ENCODE measurements around the gene CACNG3. TPM values are rescaled to one million over a fixed set of nuclear protein-coding genes. Genes with fewer than 3 reads are reported as not detected.
"Not testable (repeated sequence)": the region's sequence is repeated elsewhere in the genome, so short reads cannot be mapped to it uniquely, and the experiment has no call there.

Gene CACNG3
- total RNA-seq, 1 experiment from 2014 or later: not detected

GRCh38 chr16:24302636-24303035, 46.5 kb downstream of the CACNG3 start:
- Histone ChIP-seq H3K27me3 (peaks cover 7% of the 10 kb centered on the region; the same call in 1 of the 2 replicates), H3K36me3 (no peaks in the 10 kb centered on the region), H3K4me3 (no peak overlapping the region), H3K9me3 (peaks cover 9% of the 10 kb centered on the region; the same call in 1 of the 2 replicates)
- no peak for DNase-seq

GRCh38 chr16:24308200-24308599, 52.1 kb downstream of the CACNG3 start:
- Histone ChIP-seq H3K36me3 (no peaks in the 10 kb centered on the region), H3K4me3 (no peak overlapping the region), H3K27me3 (no peaks in the 10 kb centered on the region), H3K9me3 (no peaks in the 10 kb centered on the region)
- DNase-seq: no peak

GRCh38 chr16:24309258-24310142, 53.4 kb downstream of the CACNG3 start:
- DNase-seq: peak; percentile 97
- H3K27me3 ChIP-seq: no peaks in the 10 kb centered on the region
- no peak overlapping the region for H3K4me3 ChIP-seq
- H3K9me3 ChIP-seq: no peaks in the 10 kb centered on the region
- H3K36me3 ChIP-seq: no peaks in the 10 kb centered on the region

DNA sequence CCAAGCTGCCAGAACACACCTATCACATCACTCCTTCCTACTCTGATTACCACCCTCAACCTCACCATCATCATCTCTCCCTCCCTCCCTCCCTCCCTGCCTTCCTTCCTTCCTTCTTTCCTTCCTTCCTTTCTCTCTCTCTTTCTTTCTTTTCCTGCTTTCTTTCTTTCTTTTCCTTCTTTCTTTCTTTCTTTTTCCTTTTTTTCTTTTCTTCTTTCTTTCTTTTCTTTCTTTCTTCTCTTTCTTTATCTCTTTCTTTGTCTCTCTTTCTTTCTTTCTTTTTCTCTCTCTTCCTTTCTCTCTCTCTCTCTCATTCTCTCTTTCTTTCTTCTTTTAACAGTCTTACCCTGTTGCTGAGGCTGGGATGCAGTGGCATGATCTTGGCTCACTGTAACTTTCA, 59.2 kb downstream of the CACNG3 start:
- no peaks in the 10 kb centered on the region; the same call in 1 of the 2 replicates for H3K27me3 ChIP-seq
- no peak overlapping the region for H3K4me3 ChIP-seq
- no peaks in the 10 kb centered on the region for H3K9me3 ChIP-seq
- no peaks in the 10 kb centered on the region for H3K36me3 ChIP-seq
- DNase-seq: no peak

GRCh38 chr16:24318680-24319079, 62.5 kb downstream of the CACNG3 start:
- H3K9me3 ChIP-seq: no peaks in the 10 kb centered on the region
- H3K4me3 ChIP-seq: no peak overlapping the region
- peak; percentile 13 for DNase-seq
- no peaks in the 10 kb centered on the region for H3K36me3 ChIP-seq
- H3K27me3 ChIP-seq: peaks cover 4% of the 10 kb centered on the region

GRCh38 chr16:24319126-24319814, 63.1 kb downstream of the CACNG3 start:
- Histone ChIP-seq H3K9me3 (no peaks in the 10 kb centered on the region), H3K36me3 (no peaks in the 10 kb centered on the region), H3K27me3 (peaks cover 4% of the 10 kb centered on the region), H3K4me3 (no peak overlapping the region)
- no peak for DNase-seq

- H3K9me3 ChIP-seq: no peaks in the 10 kb centered on the region
- H3K36me3 ChIP-seq: no peaks in the 10 kb centered on the region
- H3K4me3 ChIP-seq: no peak overlapping the region
- H3K27me3 ChIP-seq: peaks cover 8% of the 10 kb centered on the region
- no peak for DNase-seq
Observed at GRCh38 chr16:24322106-24322505, 66.0 kb downstream of the CACNG3 start.

DNA sequence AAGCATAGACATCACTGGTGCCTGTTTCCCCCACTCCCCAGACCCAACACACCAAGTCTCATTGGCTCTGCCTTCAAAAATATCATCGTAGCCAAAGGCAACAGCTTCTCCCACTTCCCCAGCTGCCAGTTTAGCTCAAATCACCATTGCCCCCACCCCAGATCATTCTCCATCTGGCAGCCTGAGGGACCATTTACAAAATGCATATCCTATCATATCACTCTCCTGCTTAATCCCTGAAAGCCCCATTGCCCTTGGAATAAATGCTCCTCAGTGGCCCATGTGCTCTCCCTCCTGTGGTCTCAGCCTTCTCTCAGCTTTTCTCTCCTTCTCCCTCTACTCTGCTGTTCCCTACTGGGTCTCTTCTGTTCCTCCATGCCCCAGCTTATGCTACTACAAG, 68.3 kb downstream of the CACNG3 start:
- Histone ChIP-seq H3K9me3 (no peaks in the 10 kb centered on the region), H3K4me3 (no peak overlapping the region), H3K36me3 (no peaks in the 10 kb centered on the region), H3K27me3 (peaks cover 8% of the 10 kb centered on the region)
- no peak for DNase-seq

GRCh38 chr16:24328835-24329452, 72.8 kb downstream of the CACNG3 start:
- Histone ChIP-seq H3K27me3 (peaks cover 4% of the 10 kb centered on the region; the same call in 1 of the 2 replicates), H3K36me3 (no peaks in the 10 kb centered on the region), H3K9me3 (no peaks in the 10 kb centered on the region), H3K4me3 (no peak overlapping the region)
- DNase-seq: no peak

- DNase-seq: no peak
- Histone ChIP-seq H3K36me3 (no peaks in the 10 kb centered on the region), H3K9me3 (no peaks in the 10 kb centered on the region), H3K27me3 (no peaks in the 10 kb centered on the region; the same call in 1 of the 2 replicates), H3K4me3 (no peak overlapping the region)
Observed at GRCh38 chr16:24332178-24332577, 76.0 kb downstream of the CACNG3 start.

GRCh38 chr16:24332582-24333090, 76.5 kb downstream of the CACNG3 start:
- DNase-seq: no peak
- Histone ChIP-seq H3K4me3 (no peak overlapping the region), H3K36me3 (no peaks in the 10 kb centered on the region), H3K9me3 (no peaks in the 10 kb centered on the region), H3K27me3 (no peaks in the 10 kb centered on the region; the same call in 1 of the 2 replicates)

GRCh38 chr16:24336491-24336890, 80.4 kb downstream of the CACNG3 start:
- no peaks in the 10 kb centered on the region; the same call in 1 of the 2 replicates for H3K27me3 ChIP-seq
- no peaks in the 10 kb centered on the region for H3K36me3 ChIP-seq
- no peaks in the 10 kb centered on the region for H3K9me3 ChIP-seq
- DNase-seq: no peak
- no peak overlapping the region for H3K4me3 ChIP-seq

- H3K9me3 ChIP-seq: no peaks in the 10 kb centered on the region
- H3K27me3 ChIP-seq: no peaks in the 10 kb centered on the region; the same call in 1 of the 2 replicates
- H3K36me3 ChIP-seq: no peaks in the 10 kb centered on the region
- DNase-seq: no peak
- H3K4me3 ChIP-seq: no peak overlapping the region
Observed at GRCh38 chr16:24337013-24337412, 80.9 kb downstream of the CACNG3 start.

DNA sequence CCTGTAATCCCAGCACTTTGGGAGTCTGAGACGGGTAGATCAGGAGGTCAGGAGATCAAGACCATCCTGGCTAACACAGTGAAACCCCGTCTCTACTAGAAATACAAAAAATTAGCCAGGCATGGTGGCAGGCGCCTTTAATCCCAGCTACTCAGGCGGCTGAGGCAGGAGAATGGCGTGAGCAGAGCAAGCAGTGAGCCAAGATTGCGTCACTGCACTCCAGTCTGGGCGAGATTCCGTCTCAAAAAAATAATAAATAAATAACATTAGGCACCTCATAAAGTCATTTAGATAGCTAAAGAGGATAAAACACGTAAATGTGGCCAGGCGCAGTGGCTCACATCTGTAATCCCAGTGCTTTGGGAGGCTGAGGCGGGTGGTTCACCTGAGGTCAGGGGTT, 87.7 kb downstream of the CACNG3 start:
- not testable (repeated sequence) for H3K36me3 ChIP-seq, H3K4me3 ChIP-seq, H3K9me3 ChIP-seq, DNase-seq, H3K27me3 ChIP-seq

- Histone ChIP-seq H3K4me3 (no peak overlapping the region), H3K36me3 (no peaks in the 10 kb centered on the region), H3K27me3 (no peaks in the 10 kb centered on the region; the same call in 1 of the 2 replicates), H3K9me3 (no peaks in the 10 kb centered on the region)
- no peak for DNase-seq
Observed at GRCh38 chr16:24344784-24345183, 88.6 kb downstream of the CACNG3 start.

- Histone ChIP-seq H3K27me3 (no peaks in the 10 kb centered on the region; the same call in 1 of the 2 replicates), H3K36me3 (no peaks in the 10 kb centered on the region), H3K9me3 (no peaks in the 10 kb centered on the region), H3K4me3 (no peak overlapping the region)
- DNase-seq: no peak
Observed at GRCh38 chr16:24345704-24346103, 89.6 kb downstream of the CACNG3 start.

GRCh38 chr16:24346734-24347133, 90.6 kb downstream of the CACNG3 start:
- H3K27me3 ChIP-seq: no peaks in the 10 kb centered on the region; the same call in 1 of the 2 replicates
- no peaks in the 10 kb centered on the region for H3K9me3 ChIP-seq
- H3K4me3 ChIP-seq: no peak overlapping the region
- DNase-seq: no peak
- H3K36me3 ChIP-seq: no peaks in the 10 kb centered on the region

All from MG63 (cell line).